Loucy (cell line): ENCODE data around the gene CTBP2.

Experiments
- H2AFZ ChIP-seq: fragments of 200-600 bp; sonication (generic); 2 replicates; pipeline ENCODE4 v1.6.0; 2016; ENCODE audit warnings: antibody characterized with exemption, mild to moderate bottlenecking, low read length, moderate library complexity
- H3F3A ChIP-seq: fragments of 200-600 bp; 2 replicates; pipeline ENCODE4 v1.6.0; 2016; ENCODE audit warnings: antibody characterized with exemption, low read depth, mild to moderate bottlenecking
- H3K27me3 ChIP-seq: fragments of 200-600 bp; sonication (generic); 2 replicates; pipeline ENCODE4 v1.6.1; 2014; ENCODE audit warnings: low read length, mild to moderate bottlenecking; ENCODE audit not compliant: insufficient read depth, poor library complexity, severe bottlenecking
- H3K36me3 ChIP-seq: fragments of 200-600 bp; sonication (generic); 2 replicates; pipeline ENCODE4 v1.6.1; 2016; ENCODE audit warnings: low read length; ENCODE audit not compliant: insufficient read depth
- H3K4me1 ChIP-seq: fragments of 200-600 bp; sonication (generic); 2 replicates; pipeline ENCODE4 v1.5.1; 2014; ENCODE audit warnings: low read length, mild to moderate bottlenecking; ENCODE audit not compliant: insufficient read depth, poor library complexity, severe bottlenecking
- H3K4me2 ChIP-seq: fragments of 200-600 bp; sonication (generic); 2 replicates; pipeline ENCODE4 v1.6.0; 2014; ENCODE audit warnings: antibody characterized with exemption, low read length, low read depth, mild to moderate bottlenecking; ENCODE audit not compliant: poor library complexity, severe bottlenecking
- H3K4me3 ChIP-seq: fragments of 200-600 bp; sonication (generic); 2 replicates; pipeline ENCODE4 v1.5.1; 2014; ENCODE audit warnings: low read length, mild to moderate bottlenecking, mixed read lengths; ENCODE audit not compliant: poor library complexity, severe bottlenecking
- H3K79me2 ChIP-seq: fragments of 200-600 bp; sonication (generic); 2 replicates; pipeline ENCODE4 v1.6.1; 2014; ENCODE audit warnings: low read length; ENCODE audit not compliant: insufficient read depth
- H3K9ac ChIP-seq: fragments of 200-600 bp; sonication (generic); 2 replicates; pipeline ENCODE4 v1.6.0; 2014; ENCODE audit warnings: mild to moderate bottlenecking, low read depth, low read length, moderate library complexity; ENCODE audit not compliant: poor library complexity, severe bottlenecking
- H3K9me2 ChIP-seq: fragments of 200-600 bp; sonication (generic); replicated peaks from 2 replicates; pipeline ENCODE4 v1.6.1; 2016; ENCODE audit warnings: low read depth, low read length, mixed read lengths
- H3K9me3 ChIP-seq: fragments of 200-600 bp; sonication (generic); 2 replicates; pipeline ENCODE4 v1.6.1; 2014; ENCODE audit warnings: mild to moderate bottlenecking, antibody characterized with exemption, low read length, low read depth; ENCODE audit not compliant: insufficient read depth
- H4K20me1 ChIP-seq: fragments of 200-600 bp; sonication (generic); 2 replicates; pipeline ENCODE4 v1.6.0; 2014; ENCODE audit warnings: antibody characterized with exemption, low read length, mild to moderate bottlenecking; ENCODE audit not compliant: insufficient read depth, poor library complexity, severe bottlenecking
- EZH2phosphoT487 ChIP-seq: fragments of 200-600 bp; IDR thresholded peaks from 2 replicates; pipeline ENCODE4 v1.6.1; 2018; ENCODE audit warnings: antibody characterized with exemption, mild to moderate bottlenecking, moderate library complexity, borderline replicate concordance
- TF ChIP-seq, protein P1 (sequence below): fragments of 200-600 bp; sonication (generic); conservative IDR thresholded peaks from 2 replicates; pipeline ENCODE4 v1.5.1; 2014; ENCODE audit warnings: mild to moderate bottlenecking, antibody characterized with exemption, low read length

Gene CTBP2

DNA sequence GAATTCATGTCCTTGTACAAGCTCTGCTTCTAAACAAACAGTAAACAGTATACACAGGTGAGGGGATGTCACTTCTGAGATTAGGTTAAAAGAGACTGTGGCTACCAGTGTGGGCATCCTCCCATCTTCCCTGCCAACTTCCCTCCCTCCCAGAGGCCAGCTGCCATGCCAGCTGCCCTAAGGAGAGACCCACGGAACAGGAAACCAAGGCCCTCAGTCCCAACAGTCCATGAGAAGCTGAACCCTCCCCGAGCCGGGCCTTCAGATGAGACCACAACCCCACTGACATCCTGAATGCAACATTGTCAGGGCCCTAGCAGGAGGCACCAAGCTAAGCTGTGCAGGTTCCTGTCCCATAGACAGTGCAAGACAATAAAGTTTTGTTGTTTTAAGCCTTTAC lies 106.1 kb downstream of the CTBP2 start:
- peaks cover 4% of the 10 kb centered on the region for H3K4me1 ChIP-seq
- no peaks in the 10 kb centered on the region for H3K79me2 ChIP-seq
- H3K9me3 ChIP-seq, result no peaks in the 10 kb centered on the region
- no peak overlapping the region for H3K4me2 ChIP-seq
- H4K20me1 ChIP-seq, result no peaks in the 10 kb centered on the region
- H3K36me3 ChIP-seq, result no peaks in the 10 kb centered on the region
- no peak overlapping the region for H3K9ac ChIP-seq
- H3K4me3 ChIP-seq, result no peak overlapping the region
- H3K27me3 ChIP-seq, result no peaks in the 10 kb centered on the region
- no peaks in the 10 kb centered on the region for H3K9me2 ChIP-seq
- H3F3A ChIP-seq, result no peaks in the 10 kb centered on the region
- TF ChIP-seq EZH2phosphoT487, result no peak
- TF ChIP-seq, protein P1, sequence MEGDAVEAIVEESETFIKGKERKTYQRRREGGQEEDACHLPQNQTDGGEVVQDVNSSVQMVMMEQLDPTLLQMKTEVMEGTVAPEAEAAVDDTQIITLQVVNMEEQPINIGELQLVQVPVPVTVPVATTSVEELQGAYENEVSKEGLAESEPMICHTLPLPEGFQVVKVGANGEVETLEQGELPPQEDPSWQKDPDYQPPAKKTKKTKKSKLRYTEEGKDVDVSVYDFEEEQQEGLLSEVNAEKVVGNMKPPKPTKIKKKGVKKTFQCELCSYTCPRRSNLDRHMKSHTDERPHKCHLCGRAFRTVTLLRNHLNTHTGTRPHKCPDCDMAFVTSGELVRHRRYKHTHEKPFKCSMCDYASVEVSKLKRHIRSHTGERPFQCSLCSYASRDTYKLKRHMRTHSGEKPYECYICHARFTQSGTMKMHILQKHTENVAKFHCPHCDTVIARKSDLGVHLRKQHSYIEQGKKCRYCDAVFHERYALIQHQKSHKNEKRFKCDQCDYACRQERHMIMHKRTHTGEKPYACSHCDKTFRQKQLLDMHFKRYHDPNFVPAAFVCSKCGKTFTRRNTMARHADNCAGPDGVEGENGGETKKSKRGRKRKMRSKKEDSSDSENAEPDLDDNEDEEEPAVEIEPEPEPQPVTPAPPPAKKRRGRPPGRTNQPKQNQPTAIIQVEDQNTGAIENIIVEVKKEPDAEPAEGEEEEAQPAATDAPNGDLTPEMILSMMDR, result no peak
- H2AFZ ChIP-seq, result no peak overlapping the region

DNA sequence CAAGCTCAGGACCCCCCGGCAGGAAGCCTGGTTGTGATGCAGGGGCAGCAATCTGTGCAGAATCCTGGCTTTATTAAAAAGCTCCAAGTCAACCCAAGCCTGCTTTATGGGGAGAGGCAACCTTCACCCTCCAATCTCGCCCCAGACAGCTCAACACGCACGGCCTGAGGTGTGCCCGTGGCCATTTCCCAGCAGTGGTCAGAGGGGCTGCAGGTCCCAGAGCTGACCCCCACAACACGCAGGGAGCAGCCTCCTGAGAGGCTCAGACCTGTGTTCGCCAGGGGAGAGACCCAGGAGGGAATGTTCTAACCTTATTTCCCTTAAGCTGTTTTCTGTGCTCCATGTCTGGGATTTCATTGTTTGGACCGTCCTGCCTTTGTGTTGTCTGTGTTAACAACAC lies 108.2 kb downstream of the CTBP2 start:
- no peaks in the 10 kb centered on the region for H3K9me3 ChIP-seq
- no peak overlapping the region for H3K4me3 ChIP-seq
- no peak overlapping the region for H3K9ac ChIP-seq
- no peaks in the 10 kb centered on the region for H3K36me3 ChIP-seq
- H3K9me2 ChIP-seq, result no peaks in the 10 kb centered on the region
- H2AFZ ChIP-seq, result no peak overlapping the region
- H3K4me1 ChIP-seq, result peaks cover 4% of the 10 kb centered on the region
- TF ChIP-seq EZH2phosphoT487, result no peak
- TF ChIP-seq, protein P1, result no peak
- no peaks in the 10 kb centered on the region for H3F3A ChIP-seq
- H3K27me3 ChIP-seq, result no peaks in the 10 kb centered on the region
- H4K20me1 ChIP-seq, result no peaks in the 10 kb centered on the region
- no peak overlapping the region for H3K4me2 ChIP-seq
- no peaks in the 10 kb centered on the region for H3K79me2 ChIP-seq

DNA sequence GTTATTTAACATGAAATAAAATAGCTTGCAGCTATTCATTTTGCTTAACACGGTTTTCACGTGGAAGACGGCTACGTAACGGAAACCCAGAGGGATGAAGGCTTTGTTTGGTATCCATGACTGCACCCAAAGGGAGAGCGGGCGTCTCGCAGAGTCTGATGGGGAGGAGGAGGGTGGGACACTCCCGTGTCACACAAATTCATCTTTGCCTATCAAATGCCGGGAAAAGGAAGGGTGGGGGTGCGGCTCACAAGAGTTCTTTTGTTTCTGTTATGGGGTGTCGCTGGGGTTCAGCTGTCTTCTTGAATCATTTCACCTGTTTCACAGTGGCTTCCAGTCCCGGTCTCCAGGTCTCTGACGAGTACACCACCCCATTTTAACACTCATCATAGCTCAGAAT lies 110.0 kb downstream of the CTBP2 start:
- Histone ChIP-seq H3K9ac (no peak overlapping the region), H3K9me2 (no peaks in the 10 kb centered on the region), H3F3A (no peaks in the 10 kb centered on the region), H2AFZ (no peak overlapping the region), H3K4me2 (no peak overlapping the region), H3K36me3 (no peaks in the 10 kb centered on the region), H3K79me2 (no peaks in the 10 kb centered on the region), H4K20me1 (no peaks in the 10 kb centered on the region), H3K27me3 (no peaks in the 10 kb centered on the region), H3K4me3 (no peak overlapping the region), H3K9me3 (no peaks in the 10 kb centered on the region), H3K4me1 (no peaks in the 10 kb centered on the region)
- TF ChIP-seq EZH2phosphoT487, result no peak
- TF ChIP-seq, protein P1, result no peak
